ENCODE data around the gene SLC9A9.

Gene SLC9A9

GRCh38 chr3:143277531-143277930 is 570.7 kb downstream of the SLC9A9 start:
- Histone ChIP-seq H3K23ac (ENCODE audit: low read length) (no peak overlapping the region), H2BK5ac (ENCODE audit: low read length) (no peak overlapping the region), H4K8ac (ENCODE audit: low read depth, low read length) (no peak overlapping the region), H3K18ac (ENCODE audit: low read length) (no peak overlapping the region), H3K79me2 (ENCODE audit: control insufficient read depth, insufficient read depth, low read length) (no peaks in the 10 kb centered on the region), H3K4me3 (ENCODE audit: low read length) (no peak overlapping the region), H4K5ac (ENCODE audit: low read length) (no peak overlapping the region), H3K27me3 (ENCODE audit: insufficient read depth, low read length, poor library complexity) (no peaks in the 10 kb centered on the region), H3K9ac (ENCODE audit: low read length) (no peak overlapping the region), H3K36me3 (ENCODE audit: control insufficient read depth, insufficient read depth, low read length) (no peaks in the 10 kb centered on the region), H3K4me1 (ENCODE audit: control insufficient read depth, low read depth, low read length) (no peaks in the 10 kb centered on the region), H3K79me1 (ENCODE audit: low read length) (no peaks in the 10 kb centered on the region), H2BK15ac (replicated peaks; ENCODE audit: low read depth) (no peak overlapping the region), H2AK5ac (ENCODE audit: low read length) (no peak overlapping the region), H2BK120ac (ENCODE audit: low read depth, low read length) (no peak overlapping the region), H3K56ac (ENCODE audit: low read length) (no peak overlapping the region), H3K27ac (ENCODE audit: low read depth, low read length) (no peak overlapping the region), H3K4ac (ENCODE audit: low read depth, low read length) (no peak overlapping the region), H3K4me2 (ENCODE audit: low read length) (no peak overlapping the region)
- WGBS (ENCODE audit: extremely low coverage, insufficient coverage, low lambda C conversion rate), result no CpG with 5 or more reads among the region's 2 CpGs
- no peak for DNase-seq

- Histone ChIP-seq H2AK5ac (ENCODE audit: low read length) (no peak overlapping the region), H3K23ac (ENCODE audit: low read length) (no peak overlapping the region), H2BK15ac (replicated peaks; ENCODE audit: low read depth) (no peak overlapping the region), H3K36me3 (ENCODE audit: control insufficient read depth, insufficient read depth, low read length) (no peaks in the 10 kb centered on the region), H3K27me3 (ENCODE audit: insufficient read depth, low read length, poor library complexity) (no peaks in the 10 kb centered on the region), H3K4me2 (ENCODE audit: low read length) (no peak overlapping the region), H4K8ac (ENCODE audit: low read depth, low read length) (no peak overlapping the region), H3K79me1 (ENCODE audit: low read length) (no peaks in the 10 kb centered on the region), H3K4ac (ENCODE audit: low read depth, low read length) (no peak overlapping the region), H3K4me1 (ENCODE audit: control insufficient read depth, low read depth, low read length) (no peaks in the 10 kb centered on the region), H3K18ac (ENCODE audit: low read length) (no peak overlapping the region), H3K56ac (ENCODE audit: low read length) (no peak overlapping the region), H3K9ac (ENCODE audit: low read length) (no peak overlapping the region), H3K27ac (ENCODE audit: low read depth, low read length) (no peak overlapping the region), H3K79me2 (ENCODE audit: control insufficient read depth, insufficient read depth, low read length) (no peaks in the 10 kb centered on the region), H3K4me3 (ENCODE audit: low read length) (no peak overlapping the region), H2BK5ac (ENCODE audit: low read length) (no peak overlapping the region), H4K5ac (ENCODE audit: low read length) (no peak overlapping the region), H2BK120ac (ENCODE audit: low read depth, low read length) (no peak overlapping the region)
- no peak for DNase-seq
Measured at GRCh38 chr3:143276592-143276991, 571.7 kb downstream of the SLC9A9 start.

- Histone ChIP-seq H4K8ac (ENCODE audit: low read depth, low read length) (no peak overlapping the region), H3K27me3 (ENCODE audit: insufficient read depth, low read length, poor library complexity) (no peaks in the 10 kb centered on the region), H2BK120ac (ENCODE audit: low read depth, low read length) (no peak overlapping the region), H2BK15ac (replicated peaks; ENCODE audit: low read depth) (no peak overlapping the region), H3K27ac (ENCODE audit: low read depth, low read length) (no peak overlapping the region), H3K56ac (ENCODE audit: low read length) (no peak overlapping the region), H2AK5ac (ENCODE audit: low read length) (no peak overlapping the region), H3K4me2 (ENCODE audit: low read length) (no peak overlapping the region), H3K23ac (ENCODE audit: low read length) (no peak overlapping the region), H3K36me3 (ENCODE audit: control insufficient read depth, insufficient read depth, low read length) (no peaks in the 10 kb centered on the region), H3K4me3 (ENCODE audit: low read length) (no peak overlapping the region), H3K9ac (ENCODE audit: low read length) (no peak overlapping the region), H3K79me2 (ENCODE audit: control insufficient read depth, insufficient read depth, low read length) (no peaks in the 10 kb centered on the region), H3K18ac (ENCODE audit: low read length) (no peak overlapping the region), H3K4ac (ENCODE audit: low read depth, low read length) (no peak overlapping the region), H3K4me1 (ENCODE audit: control insufficient read depth, low read depth, low read length) (no peaks in the 10 kb centered on the region), H4K5ac (ENCODE audit: low read length) (no peak overlapping the region), H2BK5ac (ENCODE audit: low read length) (no peak overlapping the region), H3K79me1 (ENCODE audit: low read length) (no peaks in the 10 kb centered on the region)
- no CpG with 5 or more reads among the region's 1 CpG for WGBS (ENCODE audit: extremely low coverage, insufficient coverage, low lambda C conversion rate)
- no peak for DNase-seq
Measured at GRCh38 chr3:143273975-143274690, 574.1 kb downstream of the SLC9A9 start.

GRCh38 chr3:143271136-143271535 is 577.1 kb downstream of the SLC9A9 start:
- no peak overlapping the region for H4K5ac ChIP-seq (ENCODE audit: low read length)
- H3K4me1 ChIP-seq (ENCODE audit: control insufficient read depth, low read depth, low read length), result no peaks in the 10 kb centered on the region
- H3K4me2 ChIP-seq (ENCODE audit: low read length), result no peak overlapping the region
- H3K4ac ChIP-seq (ENCODE audit: low read depth, low read length), result no peak overlapping the region
- H3K36me3 ChIP-seq (ENCODE audit: control insufficient read depth, insufficient read depth, low read length), result no peaks in the 10 kb centered on the region
- H2AK5ac ChIP-seq (ENCODE audit: low read length), result no peak overlapping the region
- H3K18ac ChIP-seq (ENCODE audit: low read length), result no peak overlapping the region
- H3K9ac ChIP-seq (ENCODE audit: low read length), result no peak overlapping the region
- no peak overlapping the region for H3K27ac ChIP-seq (ENCODE audit: low read depth, low read length)
- no peaks in the 10 kb centered on the region for H3K79me1 ChIP-seq (ENCODE audit: low read length)
- no peak overlapping the region for H3K4me3 ChIP-seq (ENCODE audit: low read length)
- H4K8ac ChIP-seq (ENCODE audit: low read depth, low read length), result no peak overlapping the region
- H3K79me2 ChIP-seq (ENCODE audit: control insufficient read depth, insufficient read depth, low read length), result no peaks in the 10 kb centered on the region
- no peak overlapping the region for H2BK120ac ChIP-seq (ENCODE audit: low read depth, low read length)
- no peak overlapping the region for H2BK15ac ChIP-seq (replicated peaks; ENCODE audit: low read depth)
- WGBS (ENCODE audit: extremely low coverage, insufficient coverage, low lambda C conversion rate), result no CpG with 5 or more reads among the region's 2 CpGs
- DNase-seq, result no peak
- H3K27me3 ChIP-seq (ENCODE audit: insufficient read depth, low read length, poor library complexity), result no peaks in the 10 kb centered on the region
- H3K23ac ChIP-seq (ENCODE audit: low read length), result no peak overlapping the region
- H2BK5ac ChIP-seq (ENCODE audit: low read length), result no peak overlapping the region
- H3K56ac ChIP-seq (ENCODE audit: low read length), result no peak overlapping the region

- no peak overlapping the region for H3K4me2 ChIP-seq (ENCODE audit: low read length)
- H3K56ac ChIP-seq (ENCODE audit: low read length), result no peak overlapping the region
- no peaks in the 10 kb centered on the region for H3K79me2 ChIP-seq (ENCODE audit: control insufficient read depth, insufficient read depth, low read length)
- no peak overlapping the region for H2BK5ac ChIP-seq (ENCODE audit: low read length)
- H4K8ac ChIP-seq (ENCODE audit: low read depth, low read length), result no peak overlapping the region
- no peak overlapping the region for H3K4me3 ChIP-seq (ENCODE audit: low read length)
- no peak overlapping the region for H4K5ac ChIP-seq (ENCODE audit: low read length)
- H3K18ac ChIP-seq (ENCODE audit: low read length), result no peak overlapping the region
- no peak overlapping the region for H3K27ac ChIP-seq (ENCODE audit: low read depth, low read length)
- H2BK15ac ChIP-seq (replicated peaks; ENCODE audit: low read depth), result no peak overlapping the region
- no peak overlapping the region for H2AK5ac ChIP-seq (ENCODE audit: low read length)
- no CpG with 5 or more reads among the region's 3 CpGs for WGBS (ENCODE audit: extremely low coverage, insufficient coverage, low lambda C conversion rate)
- no peak for DNase-seq
- no peak overlapping the region for H3K4ac ChIP-seq (ENCODE audit: low read depth, low read length)
- H3K4me1 ChIP-seq (ENCODE audit: control insufficient read depth, low read depth, low read length), result no peaks in the 10 kb centered on the region
- no peak overlapping the region for H3K23ac ChIP-seq (ENCODE audit: low read length)
- H3K27me3 ChIP-seq (ENCODE audit: insufficient read depth, low read length, poor library complexity), result no peaks in the 10 kb centered on the region
- no peak overlapping the region for H3K9ac ChIP-seq (ENCODE audit: low read length)
- no peaks in the 10 kb centered on the region for H3K36me3 ChIP-seq (ENCODE audit: control insufficient read depth, insufficient read depth, low read length)
- H3K79me1 ChIP-seq (ENCODE audit: low read length), result no peaks in the 10 kb centered on the region
- no peak overlapping the region for H2BK120ac ChIP-seq (ENCODE audit: low read depth, low read length)
Measured at GRCh38 chr3:143269741-143270140, 578.5 kb downstream of the SLC9A9 start.

- Histone ChIP-seq H2BK120ac (ENCODE audit: low read depth, low read length) (no peak overlapping the region), H3K23ac (ENCODE audit: low read length) (no peak overlapping the region), H3K27me3 (ENCODE audit: insufficient read depth, low read length, poor library complexity) (no peaks in the 10 kb centered on the region), H3K4me1 (ENCODE audit: control insufficient read depth, low read depth, low read length) (no peaks in the 10 kb centered on the region), H3K4me3 (ENCODE audit: low read length) (no peak overlapping the region), H3K27ac (ENCODE audit: low read depth, low read length) (no peak overlapping the region), H3K18ac (ENCODE audit: low read length) (no peak overlapping the region), H2BK5ac (ENCODE audit: low read length) (no peak overlapping the region), H3K56ac (ENCODE audit: low read length) (no peak overlapping the region), H3K9ac (ENCODE audit: low read length) (no peak overlapping the region), H3K79me1 (ENCODE audit: low read length) (no peaks in the 10 kb centered on the region), H3K4me2 (ENCODE audit: low read length) (no peak overlapping the region), H4K8ac (ENCODE audit: low read depth, low read length) (no peak overlapping the region), H4K5ac (ENCODE audit: low read length) (no peak overlapping the region), H2BK15ac (replicated peaks; ENCODE audit: low read depth) (no peak overlapping the region), H3K36me3 (ENCODE audit: control insufficient read depth, insufficient read depth, low read length) (no peaks in the 10 kb centered on the region), H3K79me2 (ENCODE audit: control insufficient read depth, insufficient read depth, low read length) (no peaks in the 10 kb centered on the region), H2AK5ac (ENCODE audit: low read length) (no peak overlapping the region), H3K4ac (ENCODE audit: low read depth, low read length) (no peak overlapping the region)
- no peak for DNase-seq
- WGBS (ENCODE audit: extremely low coverage, insufficient coverage, low lambda C conversion rate), result no CpG with 5 or more reads among the region's 1 CpG
Measured at GRCh38 chr3:143267989-143268388, 580.3 kb downstream of the SLC9A9 start.
